HG02938 (cell line): ENCODE data around the gene CAMK2A.

Source experiments
- ATAC-seq: cut with Tn5 transposase; IDR thresholded peaks from one replicate; pipeline ENCODE4 v1.9.1; 2021; ENCODE audit warnings: mild to moderate bottlenecking, moderate library complexity; ENCODE audit not compliant: unreplicated experiment

CAMK2A gene

DNA sequence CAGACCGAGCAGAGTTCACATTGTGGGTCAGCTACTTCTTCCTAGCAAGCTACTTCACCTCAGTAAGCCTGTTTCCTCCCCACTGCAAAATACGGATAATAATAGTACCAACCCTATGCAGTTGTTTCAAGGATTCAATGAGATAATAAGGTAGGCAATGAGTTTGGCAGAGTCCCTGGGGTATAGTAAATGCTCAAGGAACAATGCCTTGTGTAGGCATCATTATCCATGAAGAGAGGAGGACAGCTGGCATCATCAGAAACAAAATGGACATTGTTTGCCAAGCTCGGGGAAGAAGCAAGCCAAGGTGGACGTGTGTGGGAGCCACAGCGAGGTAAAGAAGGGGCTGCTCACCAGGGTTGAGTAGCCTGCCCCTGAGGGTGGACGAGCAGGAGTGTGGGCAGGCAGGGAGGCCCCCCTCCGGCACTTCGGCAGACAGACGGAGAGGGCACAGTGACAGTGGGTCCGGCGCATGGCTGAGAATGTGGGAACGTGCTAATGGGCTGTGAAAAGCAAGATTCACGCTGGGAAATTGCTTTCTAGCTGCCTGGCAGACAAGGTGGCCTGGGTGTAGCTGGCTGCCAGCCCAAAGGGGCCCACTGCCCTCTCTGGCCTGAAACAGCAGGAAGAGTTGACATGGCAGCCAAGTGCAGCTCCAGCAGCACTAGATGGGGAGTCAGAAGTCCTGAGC, 10.1 kb downstream of the CAMK2A start:
- no peak for ATAC-seq

DNA sequence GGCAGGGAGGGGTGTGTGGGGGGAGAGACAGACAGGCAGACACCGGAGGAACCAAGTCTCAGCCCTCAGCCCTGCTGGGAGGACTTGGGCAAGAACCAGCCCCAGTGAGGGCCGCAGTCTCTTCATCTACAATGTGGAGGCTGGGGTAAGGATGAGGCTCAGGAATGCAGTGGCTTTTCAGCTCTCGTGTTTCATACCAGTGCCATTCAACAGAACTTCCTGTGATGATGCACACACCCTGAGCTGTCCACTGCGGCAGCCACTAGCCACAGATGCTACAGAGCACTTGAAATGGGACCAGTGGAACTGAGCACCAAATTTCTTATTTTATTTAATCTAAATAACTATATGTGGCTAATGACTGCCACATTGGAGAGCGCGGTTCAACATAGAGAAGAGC, 10.7 kb downstream of the CAMK2A start:
- ATAC-seq, result no peak

DNA sequence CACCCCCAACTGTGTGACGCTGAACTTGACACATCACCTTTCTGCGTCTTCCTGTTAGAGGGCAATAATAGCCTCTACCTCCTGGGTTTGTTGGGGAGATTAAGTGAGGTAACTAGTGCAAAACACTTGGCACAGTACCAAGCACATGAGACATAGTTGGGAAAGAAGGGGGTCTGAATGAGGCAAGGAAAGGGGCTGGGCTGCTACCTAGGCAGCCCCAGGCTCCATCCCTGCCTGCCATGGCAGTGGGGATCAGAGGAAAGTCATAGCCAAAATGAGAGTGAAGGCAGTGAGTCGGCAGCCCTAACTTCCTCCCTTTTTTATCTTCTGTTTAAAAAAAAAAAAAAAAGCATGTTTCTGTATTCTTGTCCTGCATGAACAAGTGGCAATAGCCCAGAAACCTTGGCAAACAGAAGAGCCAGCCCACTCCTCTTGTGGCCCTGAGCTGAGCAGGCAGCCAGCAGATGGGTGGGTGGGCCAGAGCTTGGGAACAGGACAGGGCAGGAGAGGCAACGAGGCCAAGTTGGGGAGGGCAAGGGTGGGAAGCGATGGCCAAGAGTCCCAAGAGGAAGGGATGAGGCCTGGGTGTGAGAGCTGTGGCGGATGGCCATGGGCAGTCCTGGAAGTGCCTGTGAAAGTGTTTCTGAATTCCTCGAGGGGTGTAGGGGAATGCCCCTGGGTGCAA, 11.4 kb downstream of the CAMK2A start:
- no peak for ATAC-seq

DNA sequence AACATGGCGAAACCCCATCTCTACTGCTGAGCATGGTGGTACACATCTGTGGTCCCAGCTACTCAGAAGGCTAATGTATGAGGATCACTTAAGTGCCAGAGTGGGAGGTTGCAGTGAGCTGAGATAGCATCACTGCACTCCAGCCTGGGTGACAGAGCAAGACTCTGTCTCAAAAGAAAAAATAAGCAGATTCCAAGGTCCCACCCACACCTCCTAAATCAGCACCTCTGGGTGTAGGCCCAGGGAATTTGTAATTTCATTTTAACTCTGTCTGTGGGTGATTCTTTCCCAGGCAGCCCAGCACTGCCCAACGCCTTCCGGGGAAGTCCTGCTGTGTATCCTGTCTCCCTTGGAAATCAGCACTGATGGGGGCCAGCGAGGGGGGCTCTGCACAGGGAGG, 12.5 kb downstream of the CAMK2A start:
- ATAC-seq, result no peak

DNA sequence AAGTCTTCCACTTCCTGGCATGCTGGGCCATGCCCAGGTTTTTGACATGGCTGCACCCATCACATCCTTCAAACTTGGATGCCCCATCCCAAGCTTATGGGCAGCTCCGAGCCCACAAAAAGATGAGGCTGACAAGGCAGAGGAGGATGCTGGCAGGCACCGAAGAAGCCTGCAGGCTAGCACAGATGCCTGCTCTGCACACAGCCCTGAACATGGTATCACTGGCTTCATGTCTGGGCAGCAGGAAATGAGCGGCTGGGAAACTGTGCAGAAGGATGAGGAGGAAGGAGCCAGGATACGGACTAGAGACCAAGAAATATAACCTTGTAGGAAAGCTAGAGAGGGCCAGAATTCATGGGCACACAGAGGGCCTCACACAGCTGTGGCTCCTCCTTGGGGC, 14.8 kb downstream of the CAMK2A start:
- no peak for ATAC-seq

DNA sequence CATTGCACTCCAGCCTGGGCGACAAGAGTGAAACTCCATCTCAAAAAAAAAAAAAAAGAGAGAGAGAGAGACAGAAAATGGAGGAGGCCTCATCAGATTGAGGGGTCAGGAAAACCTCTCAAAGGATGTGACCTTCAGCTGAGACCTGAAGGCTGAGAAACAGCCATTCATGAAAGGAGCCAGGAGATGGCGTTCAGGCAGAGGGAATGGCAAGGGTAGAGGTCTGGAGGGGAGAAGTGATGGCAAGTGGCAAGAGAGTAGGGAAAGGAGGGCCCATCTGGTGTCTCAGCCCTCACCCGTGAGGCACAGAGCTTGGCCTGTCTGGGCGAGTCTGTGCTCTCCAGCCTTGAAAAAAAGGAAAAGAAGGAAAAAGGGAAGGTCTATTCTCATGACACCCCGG, 17.0 kb downstream of the CAMK2A start:
- no peak for ATAC-seq

DNA sequence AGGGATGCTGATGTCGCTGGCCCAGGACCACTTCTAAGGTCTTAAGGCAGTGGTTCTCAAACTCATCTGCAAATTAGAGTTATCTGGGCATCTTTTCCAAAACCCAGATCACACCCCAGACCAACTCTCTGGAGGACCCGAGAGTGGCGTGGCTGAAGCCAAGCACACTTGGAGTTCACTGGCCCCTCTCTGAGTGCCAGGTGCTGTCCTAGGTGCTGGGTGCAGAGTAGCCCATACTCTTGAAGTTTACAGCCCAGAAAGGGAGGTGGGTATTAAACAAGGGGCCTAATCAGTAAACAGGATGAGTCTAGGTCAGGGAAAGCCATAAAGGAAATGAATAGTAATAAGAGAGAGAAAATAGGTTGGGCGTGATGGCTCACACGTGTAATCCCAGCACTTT, 17.6 kb downstream of the CAMK2A start:
- no peak for ATAC-seq

DNA sequence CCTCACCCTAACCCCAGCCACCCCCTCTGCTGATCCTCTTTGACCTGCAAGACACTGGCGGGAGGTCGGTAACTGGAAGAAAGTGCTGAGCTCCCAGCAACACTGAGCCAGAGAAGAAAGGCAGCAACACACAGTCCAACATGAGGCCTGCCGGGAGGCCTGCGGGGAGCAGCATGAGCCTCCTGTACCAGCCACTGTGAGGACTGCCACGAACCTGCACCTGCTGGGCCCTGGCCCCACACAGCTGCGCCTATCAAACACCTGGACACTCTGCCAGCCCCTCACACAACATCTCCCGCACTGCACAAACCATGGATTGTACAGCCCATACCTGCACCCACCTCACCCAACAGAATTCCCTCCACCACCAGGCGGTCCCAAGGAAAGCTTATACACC, 18.3 kb downstream of the CAMK2A start:
- ATAC-seq, result no peak

DNA sequence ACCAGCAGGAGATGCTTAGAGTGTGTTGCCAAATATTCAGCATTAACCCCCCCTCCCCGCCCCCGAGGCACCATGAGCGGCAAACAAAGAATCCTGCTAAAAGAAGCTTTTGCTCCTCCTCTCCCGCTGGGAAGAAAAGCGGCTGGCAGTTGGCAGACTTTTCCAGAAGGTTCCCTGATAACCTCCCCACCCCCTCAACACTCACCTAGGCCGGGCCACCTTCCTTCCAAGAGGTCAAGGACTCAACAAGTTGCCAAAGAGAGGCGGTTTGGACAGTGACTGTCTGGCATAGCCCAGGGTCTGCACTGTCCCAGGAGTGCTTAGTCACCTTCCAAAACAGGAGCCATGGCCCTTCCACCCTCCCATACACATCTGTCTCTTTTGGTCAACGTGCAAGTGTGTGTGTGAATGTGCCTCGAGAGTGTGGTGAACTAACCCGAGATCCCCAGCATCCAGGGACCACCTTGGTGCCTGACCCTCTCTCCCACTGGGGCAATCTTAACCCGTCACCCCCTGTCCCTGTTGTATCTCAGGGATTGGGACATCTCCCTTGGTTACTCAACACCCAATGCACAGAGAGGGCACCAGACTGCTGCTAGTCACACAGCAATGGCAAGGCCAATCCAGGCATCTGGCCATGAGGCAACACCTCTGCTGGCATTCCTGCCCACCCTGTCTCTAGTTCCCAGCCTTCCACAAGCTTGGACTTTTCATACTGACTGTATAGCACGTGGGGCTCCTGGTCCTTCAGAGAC, 18.9 kb downstream of the CAMK2A start:
- no peak for ATAC-seq

DNA sequence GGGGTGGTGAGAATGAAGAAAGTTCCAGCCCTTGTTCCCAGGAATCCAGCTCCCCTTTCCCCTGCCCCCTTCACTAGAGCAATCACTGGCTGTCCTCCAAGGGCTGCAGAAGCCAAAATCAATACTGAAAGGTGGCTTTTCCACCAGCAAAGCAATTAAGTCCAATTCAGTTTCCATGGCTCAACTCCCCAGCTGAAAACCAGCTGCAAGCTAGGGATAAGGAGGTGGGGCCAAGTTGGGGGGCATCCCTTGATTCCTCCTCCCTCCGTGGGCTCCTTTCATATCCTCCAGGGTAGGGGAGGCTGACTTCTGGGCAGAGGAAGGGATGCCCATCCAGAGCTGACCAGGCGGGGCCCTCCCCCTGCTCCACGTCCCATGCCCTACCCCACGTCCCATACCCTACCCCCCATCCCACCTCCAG, 22.7 kb downstream of the CAMK2A start:
- ATAC-seq, result no peak

DNA sequence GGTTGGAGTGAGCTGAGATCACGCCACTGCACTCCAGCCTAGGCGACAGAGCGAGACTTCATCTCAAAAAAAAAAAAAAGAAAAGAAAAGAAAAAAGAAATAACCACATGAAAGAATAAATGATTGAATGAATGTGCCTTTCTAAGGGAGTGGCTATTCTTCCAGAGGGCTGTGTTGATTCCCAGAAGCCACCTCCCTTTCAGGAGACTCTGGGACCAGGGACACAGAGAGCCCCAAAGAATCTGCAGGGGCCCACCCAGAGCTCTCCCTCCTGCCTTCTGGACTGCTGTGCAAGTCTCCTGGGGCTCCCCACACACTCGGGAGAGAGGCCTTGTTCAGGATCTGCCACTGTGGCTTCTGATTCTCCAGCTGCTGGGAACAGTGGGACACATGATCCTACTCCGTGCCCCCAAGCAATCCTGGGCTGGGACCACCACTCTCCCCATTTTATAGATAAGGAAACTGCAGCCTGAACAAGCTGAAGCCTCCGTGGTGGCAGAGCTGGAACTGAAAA, 23.6 kb downstream of the CAMK2A start:
- ATAC-seq, result no peak

DNA sequence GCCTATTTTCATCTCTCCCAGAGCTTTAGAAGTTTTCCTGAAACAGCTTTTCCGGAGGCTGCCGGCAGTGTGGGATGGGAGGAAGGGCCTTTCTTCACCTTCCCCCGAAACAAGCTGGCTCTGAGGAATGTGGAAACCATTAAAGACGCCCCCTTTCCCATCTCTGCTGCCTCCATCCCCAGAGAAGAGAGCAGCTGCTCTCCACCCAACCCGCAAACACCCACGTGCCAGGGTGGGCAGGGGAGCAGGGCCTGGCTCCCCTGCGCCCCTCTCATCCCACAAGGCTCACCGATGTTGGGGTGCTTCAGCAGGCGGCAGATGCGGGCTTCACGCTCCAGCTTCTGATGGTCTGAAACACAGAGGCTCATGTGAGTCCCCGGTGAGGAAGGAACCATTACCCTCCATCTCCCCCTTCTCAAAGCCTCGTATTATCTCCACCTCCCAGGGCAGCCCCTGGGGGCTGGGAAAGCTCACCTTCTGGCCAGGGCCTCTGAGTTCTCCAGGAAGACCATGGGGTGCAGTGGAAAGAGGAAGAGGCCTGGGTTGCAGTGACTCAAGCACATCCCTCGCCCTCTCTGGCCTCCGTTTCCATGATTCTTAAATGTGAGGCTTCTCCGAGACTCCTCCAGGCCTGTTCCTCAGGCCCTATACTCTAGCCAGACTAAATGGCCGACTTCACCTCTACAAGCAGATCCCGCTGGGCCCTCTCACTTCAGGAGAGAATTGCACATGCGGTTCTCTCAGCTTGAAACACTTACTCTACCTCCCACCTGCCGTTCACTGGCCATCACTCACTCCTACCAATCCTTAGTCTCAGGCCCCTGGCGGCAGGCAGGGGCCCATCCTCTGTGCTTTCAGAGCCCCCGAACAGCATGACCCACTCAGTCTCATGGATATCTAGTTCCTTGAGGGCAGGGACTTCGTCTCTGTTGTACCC, 24.6 kb downstream of the CAMK2A start:
- ATAC-seq, result no peak

DNA sequence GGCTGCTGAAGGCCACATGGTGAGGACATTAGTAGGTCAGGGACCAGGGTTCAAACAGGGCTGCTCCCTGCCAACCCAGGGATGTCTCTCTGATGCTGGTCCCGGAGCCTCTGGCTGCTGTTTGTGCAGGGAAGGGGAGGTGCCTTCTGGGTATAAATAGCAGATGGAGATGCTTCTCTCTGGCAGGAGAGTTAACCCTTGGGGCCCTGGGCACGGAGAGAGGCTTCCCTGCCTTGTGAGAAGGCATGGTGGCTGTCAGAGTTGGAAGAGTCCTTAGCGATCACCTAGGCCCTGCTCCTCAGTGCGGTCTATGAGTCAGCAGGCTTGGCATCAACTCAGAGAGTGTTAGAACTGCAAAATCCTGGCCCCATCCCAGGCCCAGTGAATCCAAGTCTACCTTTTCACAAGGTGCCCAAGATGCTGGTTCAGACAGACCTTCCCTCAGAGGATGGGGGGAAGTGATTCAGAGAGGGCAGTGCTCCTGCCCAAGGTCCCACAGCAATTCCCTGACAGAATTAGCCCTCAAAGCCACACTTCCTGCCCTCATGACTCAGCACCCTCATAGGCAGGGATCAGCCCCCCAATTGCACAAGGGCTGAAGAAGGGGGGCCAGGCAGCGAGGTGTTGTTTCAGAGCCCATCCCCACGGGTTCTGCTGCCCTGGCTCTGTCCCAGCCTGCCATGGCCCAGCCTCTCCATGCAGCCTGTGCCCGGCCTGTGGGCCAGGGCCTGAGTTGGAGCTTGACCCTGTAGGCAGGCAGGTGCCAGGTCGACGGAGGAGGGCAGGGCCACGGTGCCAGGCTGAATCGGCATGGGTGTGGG, 25.6 kb downstream of the CAMK2A start:
- no peak for ATAC-seq

DNA sequence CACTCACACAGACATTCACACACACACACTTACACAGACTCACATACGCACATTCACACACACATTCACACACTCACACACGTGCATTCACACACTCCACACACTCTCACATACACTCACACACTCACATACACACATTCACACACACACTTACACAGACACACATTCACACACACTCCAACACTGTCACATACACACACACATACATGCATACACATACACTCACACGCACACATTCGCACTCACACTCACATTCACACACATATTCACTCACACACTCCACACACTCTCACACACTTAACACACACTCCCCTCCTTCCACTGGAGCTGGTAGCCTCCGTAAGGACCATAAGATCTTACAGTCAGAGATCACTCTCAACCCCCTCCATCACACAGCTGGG, 26.2 kb downstream of the CAMK2A start:
- ATAC-seq, result no peak

DNA sequence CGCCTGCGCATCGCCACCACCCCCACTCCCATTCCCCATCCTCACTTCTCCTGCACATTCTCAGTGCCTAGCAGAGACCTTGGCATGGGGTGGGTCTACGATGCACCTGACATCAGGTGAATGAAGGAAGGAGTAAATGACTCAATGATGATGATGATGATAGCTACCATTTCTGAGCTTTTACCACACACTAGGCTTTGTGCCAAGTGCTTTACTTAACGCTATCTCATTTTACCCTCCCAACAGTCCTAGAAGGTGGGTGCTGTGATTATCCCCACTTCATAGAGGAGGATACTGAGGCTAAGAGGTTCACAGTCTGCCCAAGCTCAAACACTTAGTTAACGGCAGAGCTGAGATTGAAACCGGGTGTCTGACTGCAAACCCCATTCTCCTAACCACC, 27.1 kb downstream of the CAMK2A start:
- ATAC-seq, result no peak

DNA sequence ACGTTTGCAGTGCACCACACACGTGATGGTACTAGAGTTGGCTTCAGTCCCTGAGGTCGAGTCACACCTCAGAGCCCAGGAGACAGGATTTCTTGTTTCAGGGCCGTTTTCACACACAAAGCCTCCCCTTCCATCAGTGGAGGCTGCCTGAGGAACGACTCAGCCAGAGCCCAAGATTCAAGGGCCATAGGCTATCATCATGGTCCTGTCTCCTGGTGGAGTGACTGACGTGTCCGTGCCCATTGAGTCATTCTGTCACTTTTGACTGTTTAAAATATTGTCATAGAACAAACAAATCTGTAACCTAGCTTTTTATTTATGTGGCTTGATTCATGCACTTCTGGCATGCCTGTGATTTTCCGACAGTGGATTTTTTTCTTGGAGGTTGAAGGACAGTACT, 28.3 kb downstream of the CAMK2A start:
- no peak for ATAC-seq

DNA sequence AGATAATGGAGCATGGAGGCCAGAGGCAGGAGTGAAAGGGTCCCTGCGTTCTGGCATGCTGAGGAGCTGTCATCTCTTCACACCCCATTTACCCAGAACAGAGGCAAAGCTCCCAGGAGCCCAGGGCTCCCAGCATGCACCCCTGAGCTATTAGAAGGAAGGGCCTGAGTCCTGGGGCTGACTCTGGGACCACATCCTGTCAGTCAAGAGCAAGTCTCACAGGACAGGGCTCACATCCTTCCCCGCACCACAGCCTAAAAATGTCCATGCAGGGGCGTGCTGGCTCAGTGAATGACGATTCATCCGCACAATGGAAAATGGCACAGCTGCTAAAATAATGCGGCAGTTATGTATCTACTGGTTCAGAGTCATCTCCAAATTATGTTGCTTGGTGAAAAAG, 31.4 kb downstream of the CAMK2A start:
- ATAC-seq, result no peak

DNA sequence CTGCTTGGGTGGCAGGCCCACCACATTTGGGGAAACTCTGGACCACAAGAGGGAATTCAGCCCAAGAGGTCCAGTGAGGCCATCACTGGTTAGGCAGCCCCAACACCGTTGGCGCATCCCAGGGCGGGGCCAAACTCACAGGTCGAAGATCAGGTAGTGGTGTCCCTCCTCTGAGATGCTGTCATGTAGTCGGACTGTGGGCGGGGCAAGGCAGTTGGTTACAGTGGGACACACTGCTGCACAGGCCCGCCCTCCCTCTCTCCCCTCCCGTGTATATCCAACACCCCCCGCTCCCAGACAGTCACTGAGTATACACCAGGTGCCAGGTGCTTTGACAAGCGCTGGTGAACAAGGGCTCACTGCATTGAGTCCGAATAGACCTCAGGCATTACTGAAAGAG, 32.1 kb downstream of the CAMK2A start:
- no peak for ATAC-seq

DNA sequence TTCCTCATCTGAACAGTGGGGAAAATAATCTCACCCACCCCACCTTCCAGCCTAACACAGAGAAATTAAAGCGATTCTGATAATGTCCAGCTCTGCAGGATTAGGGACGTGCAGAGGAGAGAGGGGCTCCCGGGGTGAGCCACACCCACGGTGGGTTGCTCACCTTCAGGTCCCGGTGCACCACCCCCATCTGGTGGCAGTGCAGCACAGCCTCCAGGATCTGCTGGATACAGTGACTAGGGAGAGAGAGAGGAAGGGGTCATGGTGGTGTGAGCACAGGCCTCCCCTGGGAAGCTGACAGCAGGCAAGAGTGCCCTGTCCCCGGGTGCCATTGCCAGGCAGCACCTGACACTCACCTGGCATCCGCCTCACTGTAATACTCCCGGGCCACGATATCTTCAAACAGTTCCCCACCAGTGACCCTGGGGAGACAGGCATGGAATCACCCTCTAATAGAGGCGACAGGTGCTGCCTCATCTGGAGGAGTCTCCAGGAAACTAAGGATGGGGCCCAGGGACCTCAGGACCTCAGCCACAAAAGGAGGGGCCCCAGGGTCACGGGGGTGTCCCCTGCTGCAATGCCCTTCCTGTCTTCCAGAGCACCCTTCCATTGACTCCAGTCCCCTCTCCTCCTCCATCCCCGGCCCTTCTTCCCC, 33.0 kb downstream of the CAMK2A start:
- ATAC-seq, result no peak
